Retinal pigment epithelial cell (primary cell): Measurements from ENCODE around the gene RALY.

ENCODE experiments used
- DNase-seq: peaks from one replicate; pipeline ENCODE4 v3.0.0-alpha.2; 2010; ENCODE audit warnings: low read depth
- H3K4me3 ChIP-seq: 2 replicates; pipeline ENCODE4 v1.5.1; 2011; ENCODE audit warnings: mild to moderate bottlenecking, low read length, control low read depth, moderate library complexity
- TF ChIP-seq, protein P1 (sequence below): conservative IDR thresholded peaks from 2 replicates; pipeline ENCODE4 v1.5.1; 2011; ENCODE audit warnings: low read depth, low read length, control low read depth, inconsistent platforms

The RALY gene

DNA sequence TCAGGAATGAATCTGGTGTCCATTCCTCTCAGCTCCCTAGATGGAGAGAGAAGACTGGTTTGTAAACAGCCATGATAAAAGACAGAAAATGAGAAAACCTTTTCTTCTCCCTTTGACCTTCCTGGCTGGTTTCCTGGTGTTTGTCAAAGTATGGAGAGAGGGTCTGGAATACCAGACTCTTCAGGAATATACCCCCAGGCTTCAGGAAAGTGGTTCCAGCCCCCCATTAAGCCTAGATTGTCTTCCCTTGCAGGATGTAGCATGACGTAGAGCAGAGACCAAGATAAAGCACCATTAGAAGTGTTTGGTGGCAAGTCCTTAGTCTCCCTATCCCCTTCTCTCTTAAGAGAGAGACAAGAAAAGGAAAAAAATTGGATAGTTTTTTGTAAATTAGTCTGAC is 67.3 kb downstream of the RALY start:
- no peak overlapping the region for H3K4me3 ChIP-seq
- no peak for DNase-seq
- TF ChIP-seq, protein P1, sequence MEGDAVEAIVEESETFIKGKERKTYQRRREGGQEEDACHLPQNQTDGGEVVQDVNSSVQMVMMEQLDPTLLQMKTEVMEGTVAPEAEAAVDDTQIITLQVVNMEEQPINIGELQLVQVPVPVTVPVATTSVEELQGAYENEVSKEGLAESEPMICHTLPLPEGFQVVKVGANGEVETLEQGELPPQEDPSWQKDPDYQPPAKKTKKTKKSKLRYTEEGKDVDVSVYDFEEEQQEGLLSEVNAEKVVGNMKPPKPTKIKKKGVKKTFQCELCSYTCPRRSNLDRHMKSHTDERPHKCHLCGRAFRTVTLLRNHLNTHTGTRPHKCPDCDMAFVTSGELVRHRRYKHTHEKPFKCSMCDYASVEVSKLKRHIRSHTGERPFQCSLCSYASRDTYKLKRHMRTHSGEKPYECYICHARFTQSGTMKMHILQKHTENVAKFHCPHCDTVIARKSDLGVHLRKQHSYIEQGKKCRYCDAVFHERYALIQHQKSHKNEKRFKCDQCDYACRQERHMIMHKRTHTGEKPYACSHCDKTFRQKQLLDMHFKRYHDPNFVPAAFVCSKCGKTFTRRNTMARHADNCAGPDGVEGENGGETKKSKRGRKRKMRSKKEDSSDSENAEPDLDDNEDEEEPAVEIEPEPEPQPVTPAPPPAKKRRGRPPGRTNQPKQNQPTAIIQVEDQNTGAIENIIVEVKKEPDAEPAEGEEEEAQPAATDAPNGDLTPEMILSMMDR = no peak

GRCh38 chr20:34061695-34062094 is 68.0 kb downstream of the RALY start:
- TF ChIP-seq, protein P1 = no peak
- no peak overlapping the region for H3K4me3 ChIP-seq
- no peak for DNase-seq

DNA sequence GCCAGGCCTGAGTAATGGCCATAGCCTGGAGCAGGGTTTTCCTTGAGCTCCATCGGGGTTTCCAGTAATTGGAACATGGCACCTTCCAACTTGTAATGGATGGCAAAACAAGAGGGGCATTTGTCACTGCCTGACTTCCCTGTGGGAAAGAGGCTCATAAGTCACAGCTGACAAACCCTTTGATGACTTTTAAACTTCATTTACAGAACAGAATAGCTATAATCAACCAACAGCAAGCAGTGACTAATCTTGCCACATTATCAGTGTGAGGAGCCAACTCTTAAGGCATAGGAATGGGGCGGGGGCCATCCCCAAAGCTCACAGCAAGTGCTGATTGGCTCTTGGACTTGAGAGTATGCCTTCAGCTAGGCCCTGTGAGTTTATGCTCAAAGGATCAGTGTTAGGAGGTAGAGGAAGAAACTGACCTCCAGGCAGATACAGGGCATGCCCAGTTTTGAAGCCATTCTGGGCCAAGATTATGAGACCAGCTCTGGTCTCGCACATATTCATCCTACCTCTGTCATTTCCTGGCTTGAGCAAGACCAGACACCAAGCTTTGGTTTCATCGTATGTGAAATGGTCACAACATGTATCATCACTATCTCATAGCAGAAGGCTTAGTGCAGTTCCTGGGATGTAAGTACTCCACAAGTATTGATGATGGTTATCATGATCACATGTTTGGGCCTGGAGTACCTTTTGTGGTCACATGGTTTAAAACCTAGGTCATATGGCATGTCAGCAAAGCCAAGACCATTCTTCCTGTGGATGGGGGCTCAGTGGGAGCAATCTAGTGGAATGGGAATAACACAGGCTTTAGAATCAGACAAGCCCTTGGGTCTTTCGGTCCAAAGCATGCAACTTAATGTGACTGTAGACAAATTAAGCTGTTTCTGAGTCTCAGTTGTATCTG is 69.1 kb downstream of the RALY start:
- TF ChIP-seq, protein P1 = no peak

DNA sequence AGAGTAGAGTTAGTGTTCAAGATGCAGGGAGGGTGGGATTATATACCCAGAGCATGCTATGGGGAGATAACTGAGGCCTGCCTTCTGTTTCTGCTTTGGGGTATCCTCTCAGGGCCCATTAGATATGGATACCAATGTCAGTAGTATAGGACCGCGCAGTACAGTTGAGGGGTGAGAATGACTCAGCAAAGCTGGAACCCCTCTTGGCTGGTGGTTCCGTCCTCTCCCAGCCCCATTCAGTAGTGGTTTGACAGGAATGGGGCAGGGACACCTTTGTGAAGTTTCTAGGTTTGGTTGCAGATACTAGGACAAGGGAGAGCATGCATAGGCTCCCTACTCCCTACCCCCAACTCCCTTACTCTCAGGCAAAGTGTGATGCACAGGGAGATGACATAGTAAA is 70.6 kb downstream of the RALY start:
- no peak for DNase-seq
- TF ChIP-seq, protein P1 = no peak
- no peak overlapping the region for H3K4me3 ChIP-seq

More for the DNA sequence above, 69.1 kb downstream of the RALY start:
- DNase-seq = no peak
- no peak overlapping the region for H3K4me3 ChIP-seq

GRCh38 chr20:34065260-34065659 is 71.5 kb downstream of the RALY start:
- DNase-seq = peak; percentile 90
- TF ChIP-seq, protein P1 = no peak

DNA sequence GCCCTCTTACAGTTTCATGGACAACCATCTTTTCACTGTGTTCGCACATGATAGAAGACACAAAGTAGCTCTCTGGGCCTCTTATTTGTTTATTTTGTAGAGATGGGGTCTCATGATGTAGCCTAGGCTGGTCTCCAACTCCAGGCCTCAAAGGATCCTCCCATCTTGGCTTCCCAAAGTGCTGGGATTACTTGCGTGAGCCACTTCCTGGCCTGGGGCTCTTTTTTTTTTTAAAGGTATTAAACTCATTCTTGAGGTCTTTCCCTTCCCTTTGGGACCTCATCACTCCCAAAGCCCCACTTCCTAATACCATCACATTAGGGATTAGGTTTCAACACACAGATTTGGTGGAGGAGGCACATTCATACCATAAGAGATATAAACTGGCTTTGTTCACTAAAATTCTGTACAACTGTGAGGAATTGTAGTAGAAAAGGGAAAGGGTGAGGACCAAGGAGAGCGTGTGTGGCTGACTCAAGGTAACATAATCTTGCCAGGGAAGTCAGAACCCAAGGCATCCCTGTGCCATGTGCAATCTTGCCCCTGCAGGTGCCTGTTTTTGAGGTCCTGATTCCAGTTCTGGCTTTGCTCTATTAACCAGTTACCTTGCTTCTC is 72.9 kb downstream of the RALY start:
- TF ChIP-seq, protein P1 = no peak
- H3K4me3 ChIP-seq = no peak overlapping the region
- DNase-seq = peak; percentile 60

More at GRCh38 chr20:34065260-34065659, 71.5 kb downstream of the RALY start:
- no peak overlapping the region for H3K4me3 ChIP-seq
